ENCODE results near the gene GRIA1.

GRCh38 chr5:153755913-153756500, 265.5 kb downstream of the GRIA1 start:
- TF ChIP-seq CEBPB (IDR thresholded peaks at IDR 0.05; ENCODE audit: low read depth, low read length), result no peak
- TF ChIP-seq RAD21 (IDR thresholded peaks at IDR 0.05; ENCODE audit: low read length), result no peak
- TF ChIP-seq CTCF (conservative IDR thresholded peaks at IDR 0.05; ENCODE audit: low read depth, low read length), result no peak
- TF ChIP-seq ELK1 (IDR thresholded peaks at IDR 0.05; ENCODE audit: borderline replicate concordance, low read depth, low read length), result no peak
- no peak for TF ChIP-seq POLR2A (IDR thresholded peaks at IDR 0.05; ENCODE audit: low read depth, low read length)
- no peak for TF ChIP-seq CHD1 (IDR thresholded peaks at IDR 0.05; ENCODE audit: low read depth, low read length)
- TF ChIP-seq MXI1 (IDR thresholded peaks at IDR 0.05; ENCODE audit: borderline replicate concordance, low read depth, low read length), result no peak
- TF ChIP-seq RCOR1 (IDR thresholded peaks at IDR 0.05; ENCODE audit: insufficient replicate concordance, low read length), result no peak
- TF ChIP-seq MAFK (IDR thresholded peaks at IDR 0.05; ENCODE audit: low read depth, low read length), result no peak
- no peak for TF ChIP-seq SMC3 (IDR thresholded peaks at IDR 0.05; ENCODE audit: low read depth, low read length)
- TF ChIP-seq USF2 (IDR thresholded peaks at IDR 0.05; ENCODE audit: low read depth, low read length), result no peak
- TF ChIP-seq MAZ (IDR thresholded peaks at IDR 0.05; ENCODE audit: borderline replicate concordance, low read depth, low read length), result no peak
- no peak for TF ChIP-seq RFX5 (IDR thresholded peaks at IDR 0.05; ENCODE audit: low read depth, low read length)
- TF ChIP-seq FOS (IDR thresholded peaks at IDR 0.05; ENCODE audit: low read depth, low read length), result no peak
